GM18505 (cell line): ENCODE results near the gene TBC1D8.
A peak's percentile ranks its signal among the peaks of the same experiment; 100 is the strongest.

Source experiments
- ATAC-seq: cut with Tn5 transposase; IDR thresholded peaks from one replicate; pipeline ENCODE4 v1.9.1; 2021; ENCODE audit not compliant: unreplicated experiment
- POLR2A ChIP-seq: IDR thresholded peaks from 4 replicates; pipeline ENCODE4 v1.6.1; 2011; ENCODE audit warnings: borderline replicate concordance; ENCODE audit not compliant: insufficient read depth, insufficient read length; ENCODE audit errors: extremely low read depth

Gene TBC1D8

GRCh38 chr2:101151146-101151858, at the start of gene TBC1D8:
TBC1D8 (minus strand) TSS chr2:101151382; CDS start chr2:101151253, 129 bp downstream.
- peak; percentile 72 for ATAC-seq
- TF ChIP-seq POLR2A: no peak

- no peak for TF ChIP-seq POLR2A
Measured at GRCh38 chr2:101200676-101201075, 49.5 kb upstream of the TBC1D8 start.

GRCh38 chr2:101199251-101199791, 48.1 kb upstream of the TBC1D8 start:
- no peak for ATAC-seq
- no peak for TF ChIP-seq POLR2A

More at GRCh38 chr2:101200676-101201075, 49.5 kb upstream of the TBC1D8 start:
- no peak for ATAC-seq

- no peak for ATAC-seq
- TF ChIP-seq POLR2A: no peak
Measured at GRCh38 chr2:101197814-101198213, 46.6 kb upstream of the TBC1D8 start.

- no peak for ATAC-seq
- no peak for TF ChIP-seq POLR2A
Measured at GRCh38 chr2:101197215-101197745, 46.1 kb upstream of the TBC1D8 start.

- TF ChIP-seq POLR2A: no peak
- no peak for ATAC-seq
Measured at GRCh38 chr2:101195871-101196661, 44.9 kb upstream of the TBC1D8 start.

- no peak for TF ChIP-seq POLR2A
Measured at GRCh38 chr2:101193033-101193626, 41.9 kb upstream of the TBC1D8 start.

GRCh38 chr2:101190747-101191516, 39.8 kb upstream of the TBC1D8 start:
- no peak for ATAC-seq
- no peak for TF ChIP-seq POLR2A

More at GRCh38 chr2:101193033-101193626, 41.9 kb upstream of the TBC1D8 start:
- ATAC-seq: no peak

- TF ChIP-seq POLR2A: no peak
- ATAC-seq: no peak
Measured at GRCh38 chr2:101188683-101189405, 37.7 kb upstream of the TBC1D8 start.

- no peak for ATAC-seq
- no peak for TF ChIP-seq POLR2A
Measured at GRCh38 chr2:101187131-101187530, 35.9 kb upstream of the TBC1D8 start.

- no peak for ATAC-seq
- TF ChIP-seq POLR2A: no peak
Measured at GRCh38 chr2:101185656-101186055, 34.5 kb upstream of the TBC1D8 start.

GRCh38 chr2:101185085-101185484, 33.9 kb upstream of the TBC1D8 start:
- no peak for TF ChIP-seq POLR2A
- no peak for ATAC-seq
